Endothelial cell (in vitro differentiated cells): Measurements from ENCODE around the gene BRIX1. TPM values are rescaled to one million over a fixed set of nuclear protein-coding genes. Genes with fewer than 3 reads are reported as not detected.

Experiments
- DNase-seq: peaks from one replicate; pipeline ENCODE4 v3.0.0; 2021; ENCODE audit warnings: low spot score
- H3K27ac Mint-ChIP-seq: one replicate; pipeline ENCODE4 v1.8.0; 2021; ENCODE audit warnings: mixed read lengths, inconsistent platforms; ENCODE audit not compliant: unreplicated experiment
- H3K27me3 Mint-ChIP-seq: one replicate; pipeline ENCODE4 v1.8.0; 2021; ENCODE audit warnings: mild to moderate bottlenecking, moderate library complexity, mixed read lengths, inconsistent platforms; ENCODE audit not compliant: unreplicated experiment
- H3K36me3 Mint-ChIP-seq: one replicate; pipeline ENCODE4 v1.8.0; 2021; ENCODE audit warnings: mild to moderate bottlenecking, low read depth, mixed read lengths, inconsistent platforms; ENCODE audit not compliant: unreplicated experiment
- H3K4me1 Mint-ChIP-seq: one replicate; pipeline ENCODE4 v1.8.0; 2021; ENCODE audit warnings: mild to moderate bottlenecking, mixed read lengths, inconsistent platforms; ENCODE audit not compliant: unreplicated experiment
- H3K4me3 Mint-ChIP-seq: one replicate; pipeline ENCODE4 v1.8.0; 2021; ENCODE audit warnings: mild to moderate bottlenecking, mixed read lengths, inconsistent platforms; ENCODE audit not compliant: unreplicated experiment
- H3K9me3 Mint-ChIP-seq: one replicate; pipeline ENCODE4 v1.8.0; 2021; ENCODE audit warnings: mixed read lengths, inconsistent platforms; ENCODE audit not compliant: unreplicated experiment
- CTCF ChIP-seq: fragments of 200-600 bp; sonication (generic); IDR thresholded peaks from one replicate; pipeline ENCODE4 v1.5.0; 2021; ENCODE audit warnings: antibody characterized with exemption; ENCODE audit not compliant: unreplicated experiment
- total RNA-seq: library from RNA; stranded (reverse); fragmentation: NEBNext Ultra II Directional; extraction: Animal tissue kit (Norgen Biotek cat#: 25700); gene quantifications from one replicate; pipeline ENCODE4 v1.2.1, GENCODE V29; 2021; ENCODE audit not compliant: unreplicated experiment

Gene BRIX1
- total RNA-seq, 1 donor from 2014 or later, result 21.2 TPM

GRCh38 chr5:34870382-34870781, 45.1 kb upstream of the BRIX1 start:
- Mint-ChIP-seq H3K27me3 (no peaks in the 10 kb centered on the region), H3K4me3 (no peak overlapping the region), H3K9me3 (no peaks in the 10 kb centered on the region), H3K36me3 (no peaks in the 10 kb centered on the region), H3K27ac (no peak overlapping the region), H3K4me1 (no peaks in the 10 kb centered on the region)
- TF ChIP-seq CTCF, result no peak
- DNase-seq, result no peak

- no peaks in the 10 kb centered on the region for H3K27me3 Mint-ChIP-seq
- H3K4me1 Mint-ChIP-seq, result no peaks in the 10 kb centered on the region
- no peak overlapping the region for H3K4me3 Mint-ChIP-seq
- no peak overlapping the region for H3K27ac Mint-ChIP-seq
- H3K36me3 Mint-ChIP-seq, result no peaks in the 10 kb centered on the region
- no peak for TF ChIP-seq CTCF
- no peak for DNase-seq
- H3K9me3 Mint-ChIP-seq, result no peaks in the 10 kb centered on the region
Observed at GRCh38 chr5:34876275-34876674, 39.2 kb upstream of the BRIX1 start.

- H3K27me3 Mint-ChIP-seq, result no peaks in the 10 kb centered on the region
- H3K36me3 Mint-ChIP-seq, result no peaks in the 10 kb centered on the region
- DNase-seq, result no peak
- TF ChIP-seq CTCF, result no peak
- no peaks in the 10 kb centered on the region for H3K9me3 Mint-ChIP-seq
- no peak overlapping the region for H3K4me3 Mint-ChIP-seq
- H3K27ac Mint-ChIP-seq, result no peak overlapping the region
- H3K4me1 Mint-ChIP-seq, result no peaks in the 10 kb centered on the region
Observed at GRCh38 chr5:34881246-34881645, 34.3 kb upstream of the BRIX1 start.

GRCh38 chr5:34886392-34887119, 29.0 kb upstream of the BRIX1 start:
- Mint-ChIP-seq H3K4me1 (no peaks in the 10 kb centered on the region), H3K4me3 (no peak overlapping the region), H3K9me3 (no peaks in the 10 kb centered on the region), H3K27me3 (peaks cover 2% of the 10 kb centered on the region), H3K27ac (no peak overlapping the region), H3K36me3 (no peaks in the 10 kb centered on the region)
- no peak for TF ChIP-seq CTCF
- no peak for DNase-seq

GRCh38 chr5:34889394-34889793, 26.1 kb upstream of the BRIX1 start:
- Mint-ChIP-seq H3K9me3 (no peaks in the 10 kb centered on the region), H3K27me3 (peaks cover 2% of the 10 kb centered on the region), H3K27ac (no peak overlapping the region), H3K4me3 (no peak overlapping the region), H3K4me1 (no peaks in the 10 kb centered on the region), H3K36me3 (no peaks in the 10 kb centered on the region)
- TF ChIP-seq CTCF, result no peak
- DNase-seq, result no peak
